SU-DHL-6 (cell line): ENCODE results near the gene SLC1A1.

Source experiments
- H2AFZ ChIP-seq: fragments of 200-600 bp; sonication (generic); 2 replicates; pipeline ENCODE4 v1.6.1; 2014; ENCODE audit warnings: low read depth, mild to moderate bottlenecking, moderate library complexity, mixed read lengths, antibody characterized with exemption, low read length; ENCODE audit not compliant: severe bottlenecking
- H3F3A ChIP-seq: fragments of 200-600 bp; shearing (Covaris generic); 2 replicates; pipeline ENCODE4 v1.6.0; 2016; ENCODE audit warnings: antibody characterized with exemption, mild to moderate bottlenecking; ENCODE audit not compliant: insufficient read depth
- H3K27ac ChIP-seq: fragments of 200-600 bp; sonication (generic); 2 replicates; pipeline ENCODE4 v1.5.1; 2016; ENCODE audit warnings: low read depth, mild to moderate bottlenecking, low read length, moderate library complexity, mixed read lengths
- H3K27me3 ChIP-seq: fragments of 200-600 bp; sonication (generic), shearing (Covaris generic); 2 replicates; pipeline ENCODE4 v1.6.0; 2014; ENCODE audit warnings: mild to moderate bottlenecking, low read length
- H3K36me3 ChIP-seq: fragments of 200-600 bp; sonication (generic); 2 replicates; pipeline ENCODE4 v1.6.1; 2014; ENCODE audit warnings: mild to moderate bottlenecking, low read length, mixed read lengths
- H3K4me2 ChIP-seq: fragments of 300-600, 200-600 bp; shearing (Covaris generic), sonication (generic); 2 replicates; pipeline ENCODE4 v1.6.0; 2014; ENCODE audit warnings: low read length, low read depth, mild to moderate bottlenecking; ENCODE audit not compliant: poor library complexity, severe bottlenecking
- H3K4me3 ChIP-seq: fragments of 200-600 bp; sonication (generic); 2 replicates; pipeline ENCODE4 v1.5.1; 2014; ENCODE audit warnings: antibody characterized with exemption, low read length, mild to moderate bottlenecking, mixed read lengths; ENCODE audit not compliant: insufficient read depth, poor library complexity, severe bottlenecking
- H3K79me2 ChIP-seq: fragments of 200-600 bp; sonication (generic); 2 replicates; pipeline ENCODE4 v1.6.1; 2014; ENCODE audit warnings: mild to moderate bottlenecking, low read length, moderate library complexity; ENCODE audit not compliant: insufficient read depth
- H3K9ac ChIP-seq: fragments of 200-600 bp; sonication (generic); 2 replicates; pipeline ENCODE4 v1.7.0; 2014; ENCODE audit warnings: mild to moderate bottlenecking, low read length
- H3K9me2 ChIP-seq: fragments of 200-600 bp; sonication (generic); replicated peaks from 2 replicates; pipeline ENCODE4 v1.6.1; 2014; ENCODE audit warnings: low read length; ENCODE audit not compliant: insufficient read depth
- H3K9me3 ChIP-seq: fragments of 200-600 bp; sonication (generic); 2 replicates; pipeline ENCODE4 v1.6.1; 2014; ENCODE audit warnings: low read length, mixed read lengths; ENCODE audit not compliant: insufficient read depth
- H4K20me1 ChIP-seq: fragments of 200-600 bp; sonication (generic); 2 replicates; pipeline ENCODE4 v1.6.1; 2014; ENCODE audit warnings: low read depth, mild to moderate bottlenecking, antibody characterized with exemption, low read length, moderate library complexity, mixed read lengths
- CTCF ChIP-seq: fragments of 200-600 bp; sonication (generic); IDR thresholded peaks from one replicate; pipeline ENCODE4 v1.5.1; 2017; ENCODE audit warnings: antibody characterized with exemption, mild to moderate bottlenecking, low read length, moderate library complexity; ENCODE audit not compliant: insufficient read depth, poor library complexity, severe bottlenecking
- EZH2phosphoT487 ChIP-seq: fragments of 200-600 bp; sonication (generic), shearing (Covaris generic); conservative IDR thresholded peaks from 2 replicates; pipeline ENCODE4 v1.6.1; 2018; ENCODE audit warnings: mild to moderate bottlenecking, antibody characterized with exemption, low read length, moderate library complexity, mixed read lengths

The SLC1A1 gene

DNA sequence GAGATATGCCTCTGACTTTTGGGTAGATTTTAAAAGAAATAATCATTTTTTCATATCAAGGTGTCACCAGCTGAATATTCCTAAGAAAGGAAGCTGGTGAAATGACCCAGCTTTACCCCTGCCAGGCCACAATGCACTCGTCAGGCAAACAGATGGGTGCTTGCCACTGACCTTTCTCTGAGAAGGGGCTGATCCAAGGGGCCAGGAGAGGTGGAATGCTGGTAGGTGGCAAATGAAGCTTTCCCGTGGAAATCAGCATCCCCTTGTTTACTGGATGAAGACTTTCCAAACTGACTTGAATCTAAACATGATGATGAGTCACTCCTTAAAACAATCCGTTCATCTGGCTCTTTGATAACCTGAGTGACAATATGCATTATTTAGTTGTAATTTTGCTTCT lies 127.5 kb downstream of the SLC1A1 start:
- Histone ChIP-seq H3K27me3 (no peaks in the 10 kb centered on the region), H3F3A (no peaks in the 10 kb centered on the region), H3K9me3 (no peaks in the 10 kb centered on the region), H3K9me2 (no peaks in the 10 kb centered on the region), H3K9ac (no peak overlapping the region), H3K4me2 (no peak overlapping the region), H3K4me3 (no peak overlapping the region), H3K27ac (no peak overlapping the region), H3K79me2 (no peaks in the 10 kb centered on the region), H4K20me1 (no peaks in the 10 kb centered on the region), H3K36me3 (no peaks in the 10 kb centered on the region), H2AFZ (no peak overlapping the region)
- TF ChIP-seq EZH2phosphoT487 (no peak), CTCF (no peak)

DNA sequence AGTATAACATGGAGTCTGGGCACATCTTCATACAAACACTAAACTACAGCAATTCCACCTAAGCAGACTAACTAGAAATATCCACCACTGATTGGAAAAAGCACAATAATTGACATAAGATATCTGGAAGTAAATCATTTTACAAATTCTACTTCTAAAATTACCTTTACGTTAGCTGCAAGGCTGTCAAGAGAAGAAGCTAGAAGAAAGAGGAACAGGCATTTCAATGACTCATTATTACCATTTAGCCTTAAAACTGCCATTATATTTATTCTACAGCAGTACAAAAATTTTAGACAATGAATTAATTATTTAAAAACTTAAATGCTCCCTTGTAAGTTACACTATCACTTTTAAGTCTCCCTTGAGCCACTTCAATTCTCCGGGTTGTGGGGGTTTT lies 128.4 kb downstream of the SLC1A1 start:
- H4K20me1 ChIP-seq, result no peaks in the 10 kb centered on the region
- H3F3A ChIP-seq, result no peaks in the 10 kb centered on the region
- H3K4me3 ChIP-seq, result no peak overlapping the region
- no peak overlapping the region for H3K27ac ChIP-seq
- H3K4me2 ChIP-seq, result no peak overlapping the region
- H3K27me3 ChIP-seq, result no peaks in the 10 kb centered on the region
- no peak overlapping the region for H2AFZ ChIP-seq
- no peaks in the 10 kb centered on the region for H3K9me3 ChIP-seq
- TF ChIP-seq EZH2phosphoT487, result no peak
- peaks cover under 1% of the 10 kb centered on the region; the same call in 1 of the 2 replicates for H3K36me3 ChIP-seq
- no peaks in the 10 kb centered on the region for H3K9me2 ChIP-seq
- no peak overlapping the region for H3K9ac ChIP-seq
- no peaks in the 10 kb centered on the region for H3K79me2 ChIP-seq

- H3F3A ChIP-seq, result no peaks in the 10 kb centered on the region
- no peaks in the 10 kb centered on the region for H3K9me3 ChIP-seq
- H3K36me3 ChIP-seq, result peaks cover 2% of the 10 kb centered on the region; the same call in 1 of the 2 replicates
- no peak overlapping the region for H3K9ac ChIP-seq
- H4K20me1 ChIP-seq, result no peaks in the 10 kb centered on the region
- no peaks in the 10 kb centered on the region for H3K9me2 ChIP-seq
- H3K4me3 ChIP-seq, result no peak overlapping the region
- H2AFZ ChIP-seq, result no peak overlapping the region
- H3K27me3 ChIP-seq, result no peaks in the 10 kb centered on the region
- no peak for TF ChIP-seq CTCF
- no peak for TF ChIP-seq EZH2phosphoT487
- H3K4me2 ChIP-seq, result no peak overlapping the region
- no peak overlapping the region for H3K27ac ChIP-seq
- H3K79me2 ChIP-seq, result no peaks in the 10 kb centered on the region
Measured at GRCh38 chr9:4620057-4620765, 129.9 kb downstream of the SLC1A1 start.

DNA sequence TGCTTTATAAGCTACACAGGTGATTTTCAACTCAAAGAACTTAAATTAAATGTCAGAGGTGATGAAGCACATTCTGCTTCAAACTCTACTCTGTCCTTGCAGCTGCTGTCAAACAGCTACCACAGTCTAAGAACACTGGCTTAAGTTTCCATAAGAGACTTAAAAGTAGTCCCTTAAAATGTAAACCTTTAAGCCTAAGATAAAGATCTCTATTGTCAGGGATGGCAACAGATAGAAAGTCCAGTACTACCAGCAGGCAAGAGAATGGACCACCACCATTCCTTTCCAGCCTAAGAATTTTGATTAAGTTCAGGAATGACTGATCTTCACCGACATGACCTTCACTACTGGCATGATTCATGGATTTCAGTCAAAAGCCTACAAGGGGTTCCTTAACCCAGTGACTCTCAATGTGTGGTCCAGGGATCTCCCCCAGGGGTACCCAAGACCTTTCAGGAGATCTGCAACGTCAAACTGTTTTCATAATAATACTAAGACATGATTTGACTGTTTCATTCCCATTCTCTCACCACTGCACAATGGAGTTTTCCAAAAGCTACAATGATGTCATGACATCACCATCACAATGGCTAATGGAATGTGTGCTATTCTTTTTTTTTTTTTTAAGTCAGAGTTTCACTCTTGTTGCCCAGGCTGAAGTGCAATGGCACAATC lies 130.8 kb downstream of the SLC1A1 start:
- Histone ChIP-seq H2AFZ (no peak overlapping the region), H3F3A (no peaks in the 10 kb centered on the region), H4K20me1 (no peaks in the 10 kb centered on the region), H3K36me3 (peaks cover 2% of the 10 kb centered on the region; the same call in 1 of the 2 replicates), H3K9me3 (no peaks in the 10 kb centered on the region), H3K79me2 (no peaks in the 10 kb centered on the region), H3K27me3 (no peaks in the 10 kb centered on the region), H3K4me2 (no peak overlapping the region), H3K9me2 (no peaks in the 10 kb centered on the region), H3K27ac (no peak overlapping the region), H3K4me3 (no peak overlapping the region), H3K9ac (no peak overlapping the region)
- no peak for TF ChIP-seq EZH2phosphoT487
- TF ChIP-seq CTCF, result no peak
